Immature natural killer cell (primary cell): ENCODE data around the gene SSBP3. TPM values are rescaled to one million over a fixed set of nuclear protein-coding genes. Genes with fewer than 3 reads are reported as not detected.

ENCODE experiments used
- DNase-seq, 3 donors: peaks; one replicate each; pipeline ENCODE4 v3.0.0; 2022; ENCODE audit warnings: mixed read lengths in 1 of 3
- H3K27ac Mint-ChIP-seq, 6 donors: one replicate each; pipeline ENCODE4 v1.8.0; 2020; ENCODE audit warnings: mixed read lengths in 6 of 6, mild to moderate bottlenecking in 5 of 6, inconsistent platforms in 4 of 6, moderate library complexity in 3 of 6
- H3K27me3 Mint-ChIP-seq, 3 donors: one replicate each; pipeline ENCODE4 v1.8.0; 2020 to 2021; ENCODE audit warnings: low read depth in 3 of 3, mild to moderate bottlenecking in 3 of 3, mixed read lengths in 3 of 3, moderate library complexity in 3 of 3, inconsistent platforms in 1 of 3
- H3K36me3 Mint-ChIP-seq, 3 donors: one replicate each; pipeline ENCODE4 v1.8.0; 2020; ENCODE audit warnings: mixed read lengths in 3 of 3, inconsistent platforms in 2 of 3, mild to moderate bottlenecking in 2 of 3
- H3K4me1 Mint-ChIP-seq, 2 donors: one replicate each; pipeline ENCODE4 v1.8.0; 2020; ENCODE audit warnings: inconsistent platforms in 2 of 2, mild to moderate bottlenecking in 2 of 2, mixed read lengths in 2 of 2, moderate library complexity in 1 of 2
- H3K4me3 Mint-ChIP-seq, 5 donors: one replicate each; pipeline ENCODE4 v1.8.0; 2020; ENCODE audit warnings: mild to moderate bottlenecking in 5 of 5, mixed read lengths in 5 of 5, inconsistent platforms in 3 of 5, moderate library complexity in 3 of 5
- H3K9me3 Mint-ChIP-seq, 6 donors: one replicate each; pipeline ENCODE4 v1.8.0; 2020; ENCODE audit warnings: mild to moderate bottlenecking in 6 of 6, mixed read lengths in 6 of 6, inconsistent platforms in 4 of 6, moderate library complexity in 3 of 6
- polyA plus RNA-seq, 3 donors: library from polyadenylated mRNA; unstranded; fragments of 300-500 nt; fragmentation: Illumina TruSeq; gene quantifications; one replicate each; pipeline ENCODE4 v1.2.3, GENCODE V29; 2021

The SSBP3 gene
- polyA plus RNA-seq, 3 donors from 2014 or later: 19.8 to 30.1 (median 21.1) TPM

GRCh38 chr1:54331843-54332463 is 74.2 kb downstream of the SSBP3 start:
- Mint-ChIP-seq H3K36me3 (no peaks in the 10 kb centered on the region), H3K27ac (peak overlapping the region; percentile 23 to 85 (median 65)), H3K4me3 (peak overlapping the region; percentile 2 to 70 (median 36)), H3K27me3 (peaks cover 2 to 3% (median 2%) of the 10 kb centered on the region in 3 donors), H3K9me3 (no peaks in the 10 kb centered on the region), H3K4me1 (peaks cover 96 to 97% of the 10 kb centered on the region in 2 donors)
- no peak for DNase-seq

- Mint-ChIP-seq H3K27me3 (peaks cover 2 to 5% (median 2%) of the 10 kb centered on the region in 3 donors), H3K4me3 (peak overlapping the region; percentile 6 to 70 (median 36)), H3K36me3 (no peaks in the 10 kb centered on the region), H3K4me1 (peaks cover 96 to 97% of the 10 kb centered on the region in 2 donors), H3K9me3 (no peaks in the 10 kb centered on the region), H3K27ac (peak overlapping the region; percentile 23 to 85 (median 62))
- no peak for DNase-seq
Measured at GRCh38 chr1:54331091-54331772, 75.0 kb downstream of the SSBP3 start.

- H3K4me1 Mint-ChIP-seq: peaks cover 96 to 97% of the 10 kb centered on the region in 2 donors
- H3K27ac Mint-ChIP-seq: peak overlapping the region; percentile 26 to 74 (median 54)
- H3K4me3 Mint-ChIP-seq: no peak overlapping the region
Measured at GRCh38 chr1:54329312-54330003, 76.7 kb downstream of the SSBP3 start.

GRCh38 chr1:54328066-54328636 is 78.0 kb downstream of the SSBP3 start:
- no peak for DNase-seq
- H3K27ac Mint-ChIP-seq: peak overlapping the region; percentile 18 to 74 (median 50)
- H3K27me3 Mint-ChIP-seq: peaks cover 2 to 5% (median 4%) of the 10 kb centered on the region in 3 donors
- H3K36me3 Mint-ChIP-seq: no peaks in the 10 kb centered on the region
- H3K4me1 Mint-ChIP-seq: peaks cover 96 to 100% of the 10 kb centered on the region in 2 donors
- no peak overlapping the region for H3K4me3 Mint-ChIP-seq
- no peaks in the 10 kb centered on the region for H3K9me3 Mint-ChIP-seq

More at GRCh38 chr1:54329312-54330003, 76.7 kb downstream of the SSBP3 start:
- Mint-ChIP-seq H3K27me3 (peaks cover 2 to 5% (median 4%) of the 10 kb centered on the region in 3 donors), H3K9me3 (no peaks in the 10 kb centered on the region), H3K36me3 (no peaks in the 10 kb centered on the region)
- no peak for DNase-seq

- peaks cover 2 to 5% (median 4%) of the 10 kb centered on the region in 3 donors for H3K27me3 Mint-ChIP-seq
- no peaks in the 10 kb centered on the region for H3K9me3 Mint-ChIP-seq
- DNase-seq: no peak
- no peaks in the 10 kb centered on the region for H3K36me3 Mint-ChIP-seq
- peaks cover 96 to 100% of the 10 kb centered on the region in 2 donors for H3K4me1 Mint-ChIP-seq
- H3K27ac Mint-ChIP-seq: peak overlapping the region in 5 of 6 donors; percentile 43 to 86 (median 55)
- H3K4me3 Mint-ChIP-seq: no peak overlapping the region
Measured at GRCh38 chr1:54327386-54328065, 78.7 kb downstream of the SSBP3 start.

GRCh38 chr1:54326543-54327385 is 79.4 kb downstream of the SSBP3 start:
- H3K4me1 Mint-ChIP-seq: peaks cover 96 to 100% of the 10 kb centered on the region in 2 donors
- H3K9me3 Mint-ChIP-seq: no peaks in the 10 kb centered on the region
- DNase-seq: no peak
- peaks cover 0 to 5% (median 2%) of the 10 kb centered on the region in 3 donors for H3K27me3 Mint-ChIP-seq
- peak overlapping the region; percentile 38 to 86 (median 64) for H3K27ac Mint-ChIP-seq
- H3K36me3 Mint-ChIP-seq: no peaks in the 10 kb centered on the region
- peak overlapping the region in 1 of 5 donors; percentile 52 for H3K4me3 Mint-ChIP-seq

GRCh38 chr1:54325703-54326461 is 80.3 kb downstream of the SSBP3 start:
- peaks cover 2 to 5% (median 2%) of the 10 kb centered on the region in 3 donors for H3K27me3 Mint-ChIP-seq
- no peak overlapping the region for H3K4me3 Mint-ChIP-seq
- peaks cover 96 to 98% of the 10 kb centered on the region in 2 donors for H3K4me1 Mint-ChIP-seq
- no peaks in the 10 kb centered on the region for H3K36me3 Mint-ChIP-seq
- H3K9me3 Mint-ChIP-seq: no peaks in the 10 kb centered on the region
- H3K27ac Mint-ChIP-seq: peak overlapping the region in 4 of 6 donors; percentile 22 to 65 (median 64)
- DNase-seq: no peak

- Mint-ChIP-seq H3K36me3 (no peaks in the 10 kb centered on the region), H3K9me3 (no peaks in the 10 kb centered on the region), H3K27ac (peak overlapping the region in 4 of 6 donors; percentile 9 to 64 (median 36)), H3K4me3 (no peak overlapping the region), H3K27me3 (peaks cover 2 to 5% (median 2%) of the 10 kb centered on the region in 3 donors), H3K4me1 (peaks cover 96 to 98% of the 10 kb centered on the region in 2 donors)
- DNase-seq: no peak
Measured at GRCh38 chr1:54325284-54325683, 80.9 kb downstream of the SSBP3 start.

- H3K36me3 Mint-ChIP-seq: no peaks in the 10 kb centered on the region
- H3K27ac Mint-ChIP-seq: peak overlapping the region in 4 of 6 donors; percentile 9 to 67 (median 48)
- H3K4me3 Mint-ChIP-seq: no peak overlapping the region
- H3K4me1 Mint-ChIP-seq: peaks cover 94 to 98% of the 10 kb centered on the region in 2 donors
- H3K9me3 Mint-ChIP-seq: no peaks in the 10 kb centered on the region
- H3K27me3 Mint-ChIP-seq: peaks cover 2 to 8% (median 2%) of the 10 kb centered on the region in 3 donors
- DNase-seq: no peak
Measured at GRCh38 chr1:54324251-54325140, 81.7 kb downstream of the SSBP3 start.

- Mint-ChIP-seq H3K27ac (no peak overlapping the region), H3K9me3 (no peaks in the 10 kb centered on the region), H3K4me1 (peaks cover 94 to 98% of the 10 kb centered on the region in 2 donors), H3K27me3 (peaks cover 2 to 8% (median 2%) of the 10 kb centered on the region in 3 donors), H3K36me3 (no peaks in the 10 kb centered on the region), H3K4me3 (no peak overlapping the region)
- DNase-seq: no peak
Measured at GRCh38 chr1:54323921-54324250, 82.3 kb downstream of the SSBP3 start.

GRCh38 chr1:54323324-54323739 is 82.9 kb downstream of the SSBP3 start:
- Mint-ChIP-seq H3K27ac (no peak overlapping the region), H3K9me3 (no peaks in the 10 kb centered on the region), H3K36me3 (no peaks in the 10 kb centered on the region), H3K4me3 (no peak overlapping the region), H3K4me1 (peaks cover 94 to 98% of the 10 kb centered on the region in 2 donors), H3K27me3 (peaks cover 2 to 8% (median 2%) of the 10 kb centered on the region in 3 donors)
- no peak for DNase-seq
